Hepatocyte (in vitro differentiated cells): ENCODE data around the gene SNTG2.

Experiments used
- EZH2 ChIP-seq: fragments of 200-600 bp; sonication (generic); IDR thresholded peaks from 2 replicates; pipeline ENCODE4 v1.6.1; 2016; ENCODE audit warnings: antibody characterized with exemption, mild to moderate bottlenecking, borderline replicate concordance
- EZH2phosphoT487 ChIP-seq: fragments of 200-600 bp; sonication (generic); IDR thresholded peaks from one replicate; pipeline ENCODE4 v1.6.1; 2018; ENCODE audit warnings: antibody characterized with exemption, mild to moderate bottlenecking, low read depth, moderate library complexity; ENCODE audit not compliant: unreplicated experiment, severe bottlenecking
- TF ChIP-seq, protein P1 (sequence below): fragments of 200-600 bp; sonication (generic); IDR thresholded peaks from 2 replicates; pipeline ENCODE4 v1.5.1; 2016; ENCODE audit warnings: antibody characterized with exemption, mild to moderate bottlenecking; ENCODE audit not compliant: poor library complexity

DNA sequence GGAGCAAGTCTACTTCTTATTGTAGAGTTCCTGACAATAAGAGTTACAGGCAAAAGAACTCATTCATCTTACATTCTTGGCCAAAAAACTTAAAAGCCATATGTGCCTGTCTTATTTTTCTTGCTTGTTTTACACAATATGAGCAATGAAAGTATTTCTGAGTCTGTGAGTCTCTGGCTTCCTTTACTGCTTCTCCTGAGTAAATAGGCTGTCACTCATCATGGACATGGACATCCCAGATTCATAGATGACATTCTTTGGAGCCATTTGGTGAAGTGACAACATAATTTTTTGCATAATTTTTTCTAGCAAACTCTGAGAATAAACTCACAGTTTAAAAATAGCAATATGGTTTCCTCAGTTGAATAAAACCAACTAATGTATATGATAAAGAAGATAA, 179.3 kb downstream of the SNTG2 start:
- TF ChIP-seq, protein P1, sequence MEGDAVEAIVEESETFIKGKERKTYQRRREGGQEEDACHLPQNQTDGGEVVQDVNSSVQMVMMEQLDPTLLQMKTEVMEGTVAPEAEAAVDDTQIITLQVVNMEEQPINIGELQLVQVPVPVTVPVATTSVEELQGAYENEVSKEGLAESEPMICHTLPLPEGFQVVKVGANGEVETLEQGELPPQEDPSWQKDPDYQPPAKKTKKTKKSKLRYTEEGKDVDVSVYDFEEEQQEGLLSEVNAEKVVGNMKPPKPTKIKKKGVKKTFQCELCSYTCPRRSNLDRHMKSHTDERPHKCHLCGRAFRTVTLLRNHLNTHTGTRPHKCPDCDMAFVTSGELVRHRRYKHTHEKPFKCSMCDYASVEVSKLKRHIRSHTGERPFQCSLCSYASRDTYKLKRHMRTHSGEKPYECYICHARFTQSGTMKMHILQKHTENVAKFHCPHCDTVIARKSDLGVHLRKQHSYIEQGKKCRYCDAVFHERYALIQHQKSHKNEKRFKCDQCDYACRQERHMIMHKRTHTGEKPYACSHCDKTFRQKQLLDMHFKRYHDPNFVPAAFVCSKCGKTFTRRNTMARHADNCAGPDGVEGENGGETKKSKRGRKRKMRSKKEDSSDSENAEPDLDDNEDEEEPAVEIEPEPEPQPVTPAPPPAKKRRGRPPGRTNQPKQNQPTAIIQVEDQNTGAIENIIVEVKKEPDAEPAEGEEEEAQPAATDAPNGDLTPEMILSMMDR, result no peak
- no peak for TF ChIP-seq EZH2phosphoT487
- no peak for TF ChIP-seq EZH2
